Suprapubic skin (tissue), 4 donors: ENCODE measurements around the gene DNHD1.

Experiments
- CTCF ChIP-seq, 2 donors: fragments of 200-600 bp in 1 of 2; fragments of 450-650 bp in 1 of 2; sonication (generic) in 1 of 2; IDR thresholded peaks; one replicate each; pipeline ENCODE4 v1.5.1; 2016 to 2019; ENCODE audit warnings: antibody characterized with exemption in 2 of 2, mild to moderate bottlenecking in 1 of 2, moderate library complexity in 1 of 2
- EP300 ChIP-seq: sonication (generic); formaldehyde crosslinking; IDR thresholded peaks from one replicate; pipeline ENCODE4 v1.6.1; 2017; ENCODE audit warnings: antibody characterized with exemption
- POLR2A ChIP-seq, 2 donors: fragments of 450-650 bp; IDR thresholded peaks; one replicate each; pipeline ENCODE4 v1.6.1; 2017; ENCODE audit warnings: antibody characterized with exemption in 2 of 2, mild to moderate bottlenecking in 2 of 2, moderate library complexity in 2 of 2
- POLR2AphosphoS5 ChIP-seq, 3 donors: sonication (generic); formaldehyde crosslinking; IDR thresholded peaks; one replicate each; pipeline ENCODE4 v1.6.1; 2017; ENCODE audit warnings: antibody characterized with exemption in 3 of 3

- no peak for TF ChIP-seq CTCF (IDR thresholded peaks at IDR 0.05)
- no peak for TF ChIP-seq POLR2A (IDR thresholded peaks at IDR 0.05)
- no peak for TF ChIP-seq POLR2AphosphoS5 (IDR thresholded peaks at IDR 0.05)
- no peak for TF ChIP-seq EP300
Observed at GRCh38 chr11:6610591-6610990, 113.5 kb downstream of the DNHD1 start.
